ENCODE results near the gene SEL1L.
A peak's percentile ranks its signal among the peaks of the same experiment; 100 is the strongest.
"Not testable (repeated sequence)": the region's sequence is repeated elsewhere in the genome, so short reads cannot be mapped to it uniquely, and the experiment has no call there.

The SEL1L gene

GRCh38 chr14:81440041-81440440, 93.6 kb downstream of the SEL1L start:
- no peak for DNase-seq

GRCh38 chr14:81437244-81437643, 96.4 kb downstream of the SEL1L start:
- no peak for DNase-seq

GRCh38 chr14:81436296-81437138, 97.1 kb downstream of the SEL1L start:
- DNase-seq, result peak; percentile 27

- peak; percentile 24 for DNase-seq
Measured at GRCh38 chr14:81435391-81436295, 98.0 kb downstream of the SEL1L start.

GRCh38 chr14:81435048-81435390, 98.6 kb downstream of the SEL1L start:
- no peak for DNase-seq

- no peak for DNase-seq
Measured at GRCh38 chr14:81434230-81434629, 99.4 kb downstream of the SEL1L start.

- no peak for DNase-seq
Measured at GRCh38 chr14:81433378-81433777, 100.3 kb downstream of the SEL1L start.

DNA sequence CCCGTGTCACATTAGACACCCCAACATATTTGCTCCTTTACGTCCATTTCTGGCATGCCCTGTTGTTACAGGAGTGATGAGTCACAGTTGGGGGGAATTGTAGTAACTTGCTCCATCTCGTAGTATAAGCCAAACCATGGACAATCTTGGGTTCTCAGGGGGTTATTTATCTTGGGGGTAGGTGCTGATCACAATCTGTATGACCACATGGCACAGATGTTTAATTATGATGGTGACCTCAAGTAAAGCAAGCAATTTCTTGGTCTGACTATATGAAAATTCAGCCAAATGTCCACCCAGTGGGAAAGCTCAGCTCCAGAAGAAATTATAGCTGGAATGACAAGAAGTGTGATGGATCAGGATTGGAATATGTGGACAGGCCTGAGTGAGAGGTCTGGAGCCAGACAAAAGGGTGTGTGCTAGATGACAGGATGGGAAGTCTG, 101.4 kb downstream of the SEL1L start:
- DNase-seq, result no peak

DNA sequence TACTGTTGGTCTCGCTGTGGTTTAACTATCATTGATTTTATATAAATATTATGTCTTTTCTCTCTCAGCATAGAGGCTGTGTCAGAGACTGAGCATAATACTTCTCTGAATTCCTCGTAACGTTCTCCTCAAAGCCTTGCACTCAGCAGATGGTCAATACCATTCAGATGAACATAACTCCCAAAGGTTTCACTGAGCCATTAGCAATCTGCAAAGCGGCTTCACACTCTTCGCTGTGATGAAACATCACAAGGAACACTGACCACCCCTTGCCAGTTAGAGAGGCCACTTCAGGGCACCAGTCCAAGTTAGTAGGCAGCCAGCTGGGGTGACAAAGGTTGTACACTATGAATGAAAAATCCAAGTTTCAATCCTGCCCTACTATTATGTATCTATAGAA, 103.4 kb downstream of the SEL1L start:
- no peak for DNase-seq

DNA sequence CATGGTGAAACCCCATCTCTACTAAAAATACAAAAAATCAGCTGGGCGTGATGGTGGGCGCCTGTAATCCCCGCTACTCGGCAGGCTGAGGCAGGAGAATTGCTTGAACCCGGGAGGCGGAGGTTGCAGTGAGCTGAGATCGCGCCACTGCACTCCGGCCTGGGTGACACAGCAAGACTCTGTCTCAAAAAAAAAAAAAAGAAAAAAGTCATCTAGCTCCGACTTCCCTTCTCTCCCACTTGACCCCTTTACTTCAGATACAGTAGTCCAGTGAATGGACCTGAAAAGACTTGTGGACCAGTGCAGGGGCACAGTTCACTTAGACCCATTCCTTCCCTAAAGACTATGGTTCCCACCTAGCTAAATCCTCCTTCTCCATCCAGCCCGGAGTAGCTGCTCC, 103.9 kb downstream of the SEL1L start:
- DNase-seq, result not testable (repeated sequence)

- no peak for DNase-seq
Measured at GRCh38 chr14:81429028-81429427, 104.6 kb downstream of the SEL1L start.

DNA sequence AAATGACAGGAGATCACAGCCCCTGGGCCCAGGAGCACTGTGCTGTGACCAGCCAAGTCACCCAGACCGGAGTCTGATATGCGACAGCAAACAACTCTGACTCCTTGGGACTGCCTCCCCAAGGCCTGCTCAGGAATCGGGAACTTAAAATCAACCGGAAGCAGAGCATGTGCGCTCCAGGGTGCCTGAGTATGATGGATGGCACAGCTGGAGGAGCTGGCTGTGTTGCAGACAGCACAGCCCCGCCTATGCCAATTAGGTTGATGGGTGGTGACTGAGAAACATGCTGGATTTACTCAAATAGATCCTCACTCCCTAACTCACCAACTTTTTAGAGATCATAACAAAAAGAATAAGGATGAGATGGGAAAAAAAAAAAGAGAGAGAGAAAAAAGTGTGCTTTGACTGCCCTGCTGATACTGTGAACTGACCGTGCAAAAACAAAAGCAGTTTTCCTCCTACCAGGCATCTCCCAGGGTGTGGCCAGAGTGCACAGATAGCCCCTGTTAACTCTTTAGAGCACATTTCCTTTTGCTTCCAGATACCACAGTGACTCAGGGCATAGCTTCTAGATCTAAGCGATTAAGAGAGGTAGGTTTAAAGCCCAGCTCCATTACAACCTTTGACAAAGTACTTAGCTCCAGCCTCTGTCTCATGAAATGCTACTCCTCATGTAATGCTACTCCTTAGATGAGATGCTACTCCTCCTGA, 106.2 kb downstream of the SEL1L start:
- no peak for DNase-seq

- no peak for DNase-seq
Measured at GRCh38 chr14:81423504-81423903, 110.1 kb downstream of the SEL1L start.

Data from activated gamma-delta T cell (primary cell).